NCI-H1930 (cell line): ENCODE data around the gene SERPINA12.
"Not testable (repeated sequence)": the region's sequence is repeated elsewhere in the genome, so short reads cannot be mapped to it uniquely, and the experiment has no call there.

Experiments
- DNase-seq, 2 experiments: peaks; one replicate each; lab custom pipeline; 2025; lab: John Stamatoyannopoulos, UW

Gene SERPINA12

GRCh38 chr14:94489336-94489735 lies 19.9 kb downstream of the SERPINA12 start:
- no peak for DNase-seq

DNA sequence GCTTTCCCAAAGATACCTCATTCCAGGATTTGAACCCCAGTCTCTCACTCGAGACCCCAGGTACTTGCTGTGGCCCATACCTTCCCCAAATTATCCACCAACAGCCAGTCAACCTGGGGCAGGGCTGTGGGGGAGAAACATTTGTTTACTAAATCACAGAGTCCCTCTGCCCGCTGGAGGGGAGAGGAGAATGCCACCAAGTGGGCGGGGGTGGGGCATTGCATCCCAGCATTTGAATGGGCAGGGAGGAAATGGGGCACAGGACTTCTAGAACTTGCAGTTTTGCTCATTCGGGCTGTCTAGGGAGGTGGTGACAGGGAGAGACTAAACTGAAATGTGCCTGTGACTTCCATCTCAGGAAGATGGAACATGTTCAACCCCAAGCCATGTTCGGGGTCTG lies 22.4 kb downstream of the SERPINA12 start:
- DNase-seq, result no peak

GRCh38 chr14:94485944-94486841 lies 23.1 kb downstream of the SERPINA12 start:
- peak in 1 of 2 experiments; percentile 34 for DNase-seq

- DNase-seq, result no peak
Measured at GRCh38 chr14:94484481-94484880, 24.8 kb downstream of the SERPINA12 start.

- no peak for DNase-seq
Measured at GRCh38 chr14:94483729-94484275, 25.5 kb downstream of the SERPINA12 start.

DNA sequence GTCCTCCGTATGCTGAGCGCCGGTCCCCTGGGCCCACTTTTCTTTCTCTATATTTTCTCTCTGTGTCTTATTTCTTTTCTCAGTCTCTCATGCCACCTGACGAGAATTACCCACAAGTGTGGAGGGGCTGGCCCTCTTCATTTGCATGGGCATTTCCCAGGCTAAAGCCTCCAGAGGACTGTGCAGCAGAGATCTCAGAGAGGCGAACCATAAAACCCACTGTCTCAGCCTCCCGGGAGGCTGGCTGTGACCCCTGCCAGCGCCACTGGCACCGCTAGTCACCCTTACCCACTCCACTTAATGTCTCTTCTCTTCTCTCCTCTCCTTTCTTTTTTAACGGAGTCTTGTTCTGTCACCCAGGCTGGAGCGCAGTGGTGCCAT lies 26.2 kb downstream of the SERPINA12 start:
- DNase-seq, result no peak

DNA sequence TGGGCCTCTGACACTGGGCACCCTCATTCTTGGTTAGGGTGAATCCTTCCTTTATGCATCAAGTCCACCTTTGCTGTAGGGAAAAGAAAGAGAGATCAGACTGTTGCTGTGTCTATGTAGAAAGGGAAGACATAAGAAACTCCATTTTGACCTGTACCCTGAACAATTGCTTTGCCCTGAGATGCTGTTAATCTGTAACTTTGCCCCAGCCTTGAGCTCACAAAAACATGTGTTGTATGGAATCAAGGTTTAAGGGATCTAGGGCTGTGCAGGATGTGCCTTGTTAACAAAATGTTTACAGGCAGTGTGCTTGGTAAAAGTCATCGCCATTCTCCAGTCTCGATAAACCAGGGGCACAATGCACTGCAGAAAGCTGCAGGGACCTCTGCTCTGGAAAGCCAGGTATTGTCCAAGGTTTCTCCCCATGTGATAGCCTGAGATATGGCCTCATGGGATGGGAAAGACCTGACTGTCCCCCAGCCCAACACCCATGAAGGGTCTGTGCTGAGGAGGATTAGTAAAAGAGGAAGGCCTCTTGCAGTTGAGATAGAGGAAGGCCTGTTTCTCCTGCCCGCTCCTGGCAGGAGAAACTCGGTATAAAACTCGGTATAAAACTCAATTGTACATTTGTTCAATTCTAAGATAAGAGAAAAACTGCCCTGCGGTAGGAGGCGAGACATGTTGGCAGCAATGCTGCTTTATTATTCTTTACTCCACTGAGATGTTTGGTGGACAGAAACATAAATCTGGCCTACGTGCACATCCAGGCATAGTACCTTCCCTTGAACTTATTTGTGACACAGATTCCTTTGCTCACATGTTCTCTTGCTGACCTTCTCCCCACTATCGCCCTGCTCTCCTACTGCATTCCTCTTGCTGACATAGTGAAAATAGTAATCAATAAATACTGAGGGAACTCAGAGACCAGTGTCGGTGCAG lies 26.9 kb downstream of the SERPINA12 start:
- DNase-seq, result not testable (repeated sequence)

- no peak for DNase-seq
Measured at GRCh38 chr14:94481468-94482131, 27.7 kb downstream of the SERPINA12 start.

DNA sequence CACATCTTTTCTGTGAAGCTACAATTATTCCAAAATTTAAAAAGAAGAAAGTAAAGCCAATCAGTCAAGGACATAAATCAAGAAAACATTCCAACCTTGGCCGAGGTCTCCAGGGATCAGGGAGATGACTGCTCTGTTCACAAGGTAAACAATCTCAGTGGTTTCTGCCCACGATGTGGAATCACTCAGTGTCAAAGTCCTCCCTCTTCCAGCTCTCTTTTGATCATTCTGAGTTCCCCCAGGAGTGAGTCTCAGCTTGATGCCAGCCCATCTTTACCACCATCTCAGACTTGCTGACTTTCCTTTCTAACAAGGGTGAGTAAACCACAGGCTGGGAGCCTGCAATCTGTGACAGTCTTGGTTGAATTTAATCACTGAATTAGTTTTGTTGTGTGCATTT lies 28.5 kb downstream of the SERPINA12 start:
- no peak for DNase-seq

- no peak for DNase-seq
Measured at GRCh38 chr14:94478420-94478819, 30.8 kb downstream of the SERPINA12 start.

- DNase-seq, result no peak
Measured at GRCh38 chr14:94476023-94476422, 33.2 kb downstream of the SERPINA12 start, which contains the start of gene SERPINA9. Gene SERPINA9 (minus strand): TSS chr14:94476197. CDS start chr14:94469840, 6,357 bp downstream.

DNA sequence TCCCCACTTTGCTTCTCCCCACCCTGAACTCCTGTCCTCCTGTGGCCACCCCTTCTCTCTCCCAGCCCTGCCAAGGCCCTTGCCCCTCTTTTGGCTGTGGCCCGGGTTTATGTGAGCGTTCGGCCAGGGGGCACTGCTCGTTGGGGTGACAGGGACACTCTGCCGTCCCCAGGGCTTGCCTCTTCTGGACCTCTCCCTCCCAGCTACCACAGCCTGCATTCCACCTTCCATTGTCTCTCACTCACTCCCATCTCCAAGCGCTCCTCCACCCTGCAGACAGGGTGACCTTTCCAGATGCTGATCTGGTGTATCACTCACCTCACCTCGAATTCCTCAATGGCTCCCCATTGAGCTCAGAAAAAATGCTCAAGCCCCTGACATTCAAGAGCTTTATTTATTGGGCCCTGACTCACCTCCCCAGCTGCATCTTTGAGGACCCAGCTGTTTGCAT lies 34.7 kb downstream of the SERPINA12 start:
- no peak for DNase-seq

- DNase-seq, result no peak
Measured at GRCh38 chr14:94473666-94474410, 35.4 kb downstream of the SERPINA12 start.

- no peak for DNase-seq
Measured at GRCh38 chr14:94472842-94473241, 36.4 kb downstream of the SERPINA12 start.

- no peak for DNase-seq
Measured at GRCh38 chr14:94471045-94471444, 38.2 kb downstream of the SERPINA12 start.

GRCh38 chr14:94470311-94470710 lies 39.0 kb downstream of the SERPINA12 start:
- DNase-seq, result no peak

DNA sequence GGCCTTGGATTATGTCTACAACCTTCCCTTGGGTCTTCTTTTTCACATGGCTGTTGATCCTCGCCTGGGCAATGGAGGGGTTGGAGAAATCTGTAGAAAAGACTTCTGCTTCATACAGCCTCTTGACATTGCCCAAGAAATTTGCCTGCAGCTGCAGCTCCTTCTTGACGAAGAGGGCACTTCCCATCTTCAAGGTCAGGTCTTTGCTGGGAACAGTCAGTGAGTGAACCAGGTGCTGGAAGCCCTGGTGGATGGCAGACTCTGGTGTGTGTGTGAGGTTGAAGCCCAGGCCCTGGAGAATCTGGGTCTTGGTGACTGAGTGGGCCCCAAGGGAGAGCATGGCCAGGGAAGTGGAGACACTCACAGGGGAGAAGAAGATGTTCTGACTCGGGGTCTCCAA lies 40.0 kb downstream of the SERPINA12 start:
- no peak for DNase-seq

DNA sequence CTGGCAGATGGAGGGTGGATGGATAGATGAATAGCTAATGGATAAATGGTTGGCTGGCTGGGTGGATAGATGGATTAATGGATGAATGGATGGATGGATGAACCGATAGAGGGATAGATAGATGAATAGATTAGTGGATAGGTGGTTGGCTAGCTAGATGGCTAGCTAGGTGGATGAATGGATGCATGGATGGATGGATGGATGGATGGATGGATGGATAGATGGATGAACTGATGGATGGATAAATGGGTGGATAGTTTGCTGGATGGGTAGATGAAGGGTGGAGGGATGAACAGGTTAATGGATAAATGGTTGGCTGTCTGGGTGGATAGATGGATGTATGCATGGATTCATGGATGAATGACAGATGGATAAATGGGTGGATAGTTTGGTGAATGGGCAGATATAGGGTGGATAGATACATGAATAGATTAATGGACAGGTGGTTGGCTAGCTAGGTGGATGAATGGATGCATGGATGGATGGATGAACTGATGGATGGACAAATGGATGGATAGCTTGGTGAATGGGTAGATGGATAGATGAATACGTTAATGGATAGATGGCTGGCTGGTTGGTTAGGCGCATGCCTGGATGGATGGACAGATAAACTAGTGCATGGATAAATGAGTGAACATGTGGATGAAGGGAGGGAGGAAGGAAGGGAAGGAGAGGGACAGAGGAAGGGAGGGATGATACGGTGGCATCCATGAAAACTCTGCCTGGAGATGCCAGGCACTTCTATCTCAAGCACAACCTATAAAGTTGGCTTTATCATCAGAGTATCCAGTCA lies 41.3 kb downstream of the SERPINA12 start:
- no peak for DNase-seq

- no peak for DNase-seq
Measured at GRCh38 chr14:94466706-94467370, 42.4 kb downstream of the SERPINA12 start.

GRCh38 chr14:94465042-94465441 lies 44.2 kb downstream of the SERPINA12 start:
- DNase-seq, result no peak
